NB4 (cell line): ENCODE results near the gene SEC24C.
"Not testable (repeated sequence)": the region's sequence is repeated elsewhere in the genome, so short reads cannot be mapped to it uniquely, and the experiment has no call there.

Source experiments
- DNase-seq: peaks from one replicate; pipeline ENCODE4 v3.0.0; 2010; ENCODE audit warnings: low read depth
- H3K4me3 ChIP-seq: one replicate; pipeline ENCODE4 v1.5.1; 2011; ENCODE audit warnings: mild to moderate bottlenecking, low read depth, low read length, moderate library complexity
- MYC ChIP-seq: IDR thresholded peaks from 2 replicates; pipeline ENCODE4 v1.6.1; 2011; ENCODE audit warnings: low read depth, low read length
- POLR2A ChIP-seq: IDR thresholded peaks from 2 replicates; pipeline ENCODE4 v1.6.1; 2011; ENCODE audit warnings: mild to moderate bottlenecking; ENCODE audit not compliant: insufficient read length; ENCODE audit errors: extremely low read depth
- TF ChIP-seq, protein P1 (sequence below): IDR thresholded peaks from one replicate; pipeline ENCODE4 v1.5.1; 2012; ENCODE audit warnings: low read depth, low read length
- TF ChIP-seq, protein P2 (sequence below): IDR thresholded peaks from 2 replicates; pipeline ENCODE4 v1.6.1; 2011; ENCODE audit warnings: low read depth, low read length

SEC24C gene

DNA sequence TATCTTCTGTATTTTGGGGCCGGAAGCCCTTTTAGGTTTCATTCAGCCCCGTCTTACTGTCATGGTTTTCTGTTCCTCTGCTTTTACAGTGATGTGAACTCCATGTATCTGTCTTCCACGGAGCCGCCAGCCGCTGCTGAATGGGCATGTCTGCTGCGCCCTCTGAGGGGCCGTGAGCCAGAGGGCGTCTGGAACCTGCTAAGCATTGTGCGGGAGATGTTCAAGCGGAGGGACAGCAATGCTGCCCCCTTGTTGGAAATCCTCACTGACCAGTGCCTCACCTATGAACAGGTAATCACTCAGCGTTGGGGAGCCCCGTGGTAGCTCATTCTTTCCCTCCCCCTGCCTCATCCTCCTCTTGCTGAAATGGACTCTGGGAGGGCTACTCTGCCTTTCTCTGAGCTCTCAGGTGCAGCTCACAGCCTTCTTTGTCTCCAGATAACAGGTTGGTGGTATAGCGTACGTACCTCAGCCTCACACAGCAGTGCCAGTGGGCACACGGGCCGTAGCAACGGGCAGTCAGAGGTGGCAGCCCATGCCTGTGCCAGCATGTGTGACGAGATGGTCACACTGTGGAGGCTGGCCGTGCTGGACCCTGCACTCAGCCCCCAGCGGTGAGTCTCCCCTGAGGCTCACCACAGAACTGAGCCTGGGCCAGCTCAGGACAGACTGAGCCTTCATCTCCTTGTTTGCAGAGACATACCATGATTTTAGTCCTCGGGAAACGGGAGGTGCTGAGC lies 46.9 kb downstream of the SEC24C start:
- H3K4me3 ChIP-seq: no peak overlapping the region
- DNase-seq: no peak
- TF ChIP-seq POLR2A (no peak), MYC (no peak)
- TF ChIP-seq, protein P1, sequence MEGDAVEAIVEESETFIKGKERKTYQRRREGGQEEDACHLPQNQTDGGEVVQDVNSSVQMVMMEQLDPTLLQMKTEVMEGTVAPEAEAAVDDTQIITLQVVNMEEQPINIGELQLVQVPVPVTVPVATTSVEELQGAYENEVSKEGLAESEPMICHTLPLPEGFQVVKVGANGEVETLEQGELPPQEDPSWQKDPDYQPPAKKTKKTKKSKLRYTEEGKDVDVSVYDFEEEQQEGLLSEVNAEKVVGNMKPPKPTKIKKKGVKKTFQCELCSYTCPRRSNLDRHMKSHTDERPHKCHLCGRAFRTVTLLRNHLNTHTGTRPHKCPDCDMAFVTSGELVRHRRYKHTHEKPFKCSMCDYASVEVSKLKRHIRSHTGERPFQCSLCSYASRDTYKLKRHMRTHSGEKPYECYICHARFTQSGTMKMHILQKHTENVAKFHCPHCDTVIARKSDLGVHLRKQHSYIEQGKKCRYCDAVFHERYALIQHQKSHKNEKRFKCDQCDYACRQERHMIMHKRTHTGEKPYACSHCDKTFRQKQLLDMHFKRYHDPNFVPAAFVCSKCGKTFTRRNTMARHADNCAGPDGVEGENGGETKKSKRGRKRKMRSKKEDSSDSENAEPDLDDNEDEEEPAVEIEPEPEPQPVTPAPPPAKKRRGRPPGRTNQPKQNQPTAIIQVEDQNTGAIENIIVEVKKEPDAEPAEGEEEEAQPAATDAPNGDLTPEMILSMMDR: no peak
- TF ChIP-seq, protein P2, sequence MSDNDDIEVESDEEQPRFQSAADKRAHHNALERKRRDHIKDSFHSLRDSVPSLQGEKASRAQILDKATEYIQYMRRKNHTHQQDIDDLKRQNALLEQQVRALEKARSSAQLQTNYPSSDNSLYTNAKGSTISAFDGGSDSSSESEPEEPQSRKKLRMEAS: no peak

DNA sequence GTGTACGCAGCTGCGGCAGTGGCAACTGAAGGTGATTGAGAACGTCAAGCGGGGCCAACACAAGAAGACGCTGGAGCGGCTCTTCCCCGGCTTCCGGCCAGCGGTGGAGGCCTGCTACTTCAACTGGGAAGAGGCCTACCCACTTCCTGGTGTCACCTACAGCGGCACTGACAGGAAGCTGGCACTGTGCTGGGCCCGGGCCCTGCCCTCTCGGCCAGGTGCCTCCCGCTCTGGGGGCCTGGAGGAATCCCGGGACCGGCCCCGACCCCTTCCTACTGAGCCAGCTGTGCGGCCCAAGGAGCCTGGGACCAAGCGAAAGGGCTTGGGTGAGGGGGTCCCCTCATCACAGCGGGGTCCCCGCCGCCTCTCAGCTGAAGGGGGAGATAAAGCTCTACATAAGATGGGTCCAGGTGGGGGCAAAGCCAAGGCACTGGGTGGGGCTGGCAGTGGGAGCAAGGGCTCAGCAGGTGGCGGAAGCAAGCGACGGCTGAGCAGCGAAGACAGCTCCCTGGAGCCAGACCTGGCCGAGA lies 47.8 kb downstream of the SEC24C start:
- DNase-seq: no peak
- H3K4me3 ChIP-seq: no peak overlapping the region
- no peak for TF ChIP-seq MYC
- TF ChIP-seq POLR2A: no peak
- TF ChIP-seq, protein P1: no peak
- TF ChIP-seq, protein P2: no peak

DNA sequence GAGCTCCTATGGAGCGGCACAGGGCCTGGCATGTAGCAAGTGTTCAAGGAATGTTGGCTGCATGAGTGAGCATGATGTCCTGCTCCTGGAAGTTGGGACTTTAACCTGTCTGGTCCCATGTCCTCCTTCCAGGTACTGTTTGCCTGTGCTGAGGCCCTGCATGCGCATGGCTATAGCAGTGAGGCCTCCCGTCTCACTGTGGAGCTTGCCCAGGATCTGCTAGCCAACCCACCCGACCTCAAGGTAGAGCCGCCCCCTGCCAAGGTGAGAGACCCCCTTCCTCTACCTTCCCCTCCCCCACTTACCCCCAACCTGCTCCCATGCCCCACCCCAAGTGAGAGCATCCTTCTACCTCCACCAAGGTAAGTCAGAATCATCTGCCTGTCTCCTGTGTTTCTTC lies 49.3 kb downstream of the SEC24C start:
- DNase-seq: no peak
- H3K4me3 ChIP-seq: no peak overlapping the region
- no peak for TF ChIP-seq POLR2A
- TF ChIP-seq MYC: no peak
- TF ChIP-seq, protein P2: no peak
- TF ChIP-seq, protein P1: no peak

DNA sequence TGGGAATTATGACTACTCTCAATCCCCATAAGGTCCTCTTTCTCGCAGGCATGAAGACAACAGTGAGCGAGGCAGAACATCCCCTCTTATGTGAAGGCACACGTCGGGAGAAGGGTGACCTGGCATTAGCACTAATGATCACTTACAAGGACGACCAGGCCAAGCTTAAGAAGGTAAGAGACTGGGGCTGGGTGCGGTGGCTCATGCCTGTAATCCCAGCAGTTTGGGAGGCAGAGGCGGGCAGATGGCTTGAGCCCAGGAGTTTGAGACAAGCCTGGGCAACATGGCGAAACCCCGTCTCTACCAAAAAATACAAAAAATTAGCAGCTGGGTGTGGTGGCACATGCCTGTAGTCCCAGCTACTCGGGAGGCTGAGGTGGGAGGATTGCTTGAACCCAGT lies 51.3 kb downstream of the SEC24C start:
- not testable (repeated sequence) for H3K4me3 ChIP-seq, DNase-seq

DNA sequence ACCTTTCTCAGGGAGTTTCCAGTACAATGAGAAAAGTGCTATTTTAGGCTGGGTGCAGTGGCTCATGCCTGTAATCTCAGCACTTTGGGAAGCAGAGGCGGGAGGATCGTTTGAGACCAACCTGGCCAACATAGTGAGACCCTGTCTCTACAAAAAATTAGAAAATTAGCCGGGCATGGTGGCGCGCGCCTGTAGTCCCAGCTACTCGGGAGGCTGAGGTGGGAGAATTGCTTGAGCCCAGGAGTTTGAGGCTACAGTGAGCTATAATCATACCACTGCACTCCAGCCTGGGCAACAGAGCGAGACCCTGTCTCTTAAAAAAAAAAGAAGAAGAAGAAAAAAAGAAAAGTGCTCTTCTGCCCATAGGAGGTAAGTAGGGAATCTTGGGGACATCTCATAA lies 51.9 kb downstream of the SEC24C start:
- H3K4me3 ChIP-seq, DNase-seq: not testable (repeated sequence)

DNA sequence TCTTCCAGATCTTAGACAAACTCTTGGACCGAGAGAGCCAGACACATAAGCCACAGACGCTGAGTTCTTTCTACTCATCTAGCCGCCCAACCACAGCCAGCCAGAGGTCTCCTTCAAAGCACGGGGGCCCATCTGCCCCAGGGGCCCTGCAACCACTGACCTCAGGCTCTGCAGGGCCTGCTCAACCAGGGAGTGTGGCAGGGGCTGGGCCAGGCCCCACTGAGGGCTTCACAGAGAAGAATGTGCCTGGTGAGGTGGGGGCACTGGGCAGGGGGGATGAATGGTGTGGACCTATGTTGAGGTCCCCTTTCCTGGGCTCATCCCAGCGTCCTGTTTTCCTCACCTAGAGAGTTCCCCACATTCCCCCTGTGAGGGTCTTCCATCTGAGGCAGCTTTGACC lies 52.6 kb downstream of the SEC24C start:
- TF ChIP-seq MYC: no peak
- TF ChIP-seq POLR2A: no peak
- TF ChIP-seq, protein P1: no peak
- TF ChIP-seq, protein P2: no peak
- H3K4me3 ChIP-seq: no peak overlapping the region
- no peak for DNase-seq
